Spleen (tissue), 7 donors: ENCODE results near the gene HNRNPL.

Experiments
- CTCF ChIP-seq, 11 experiments: fragments of 200-600 bp in 7 of 11; fragments of 450-650 bp in 4 of 11; sonication (generic) in 4 of 11; IDR thresholded peaks in 8 of 11; conservative IDR thresholded peaks in 3 of 11; 1 replicate in 7 of 11; 2 replicates in 4 of 11; pipeline versions ENCODE4 v1.4.0 to v1.8.0; 2016 to 2021; ENCODE audit warnings: antibody characterized with exemption in 11 of 11, inconsistent platforms in 4 of 11, mild to moderate bottlenecking in 1 of 11
- POLR2A ChIP-seq, 3 donors: fragments of 450-650 bp; IDR thresholded peaks; one replicate each; pipeline ENCODE4 v1.5.1; 2017; ENCODE audit warnings: antibody characterized with exemption in 3 of 3, mild to moderate bottlenecking in 1 of 3
- POLR2AphosphoS5 ChIP-seq, 3 donors: sonication (generic); formaldehyde crosslinking; IDR thresholded peaks; one replicate each; pipeline ENCODE4 v1.5.1; 2017; ENCODE audit warnings: antibody characterized with exemption in 3 of 3
- donor health status: DM: no; HTN: no; CAD: no; lungs with moderate emphysema.
- donor health status: DM: no; HTN: no; CAD: no.
- donor health status: DM: no; HTN: no; CAD: no.

GRCh38 chr19:38867171-38867780, 17.5 kb upstream of the HNRNPL start:
- TF ChIP-seq CTCF (IDR thresholded peaks at IDR 0.05 in 8 of 11, conservative IDR thresholded peaks at IDR 0.05 in 3 of 11), result no peak
- TF ChIP-seq POLR2A (IDR thresholded peaks at IDR 0.05), result no peak
- no peak for TF ChIP-seq POLR2AphosphoS5 (IDR thresholded peaks at IDR 0.05)
